NOMO-1 treated with dmso at 0.1 percent for 144 hours (cell line): Measurements from ENCODE around the gene STAG1.
"Not testable (repeated sequence)": the region's sequence is repeated elsewhere in the genome, so short reads cannot be mapped to it uniquely, and the experiment has no call there.

ENCODE experiments used
- DNase-seq: peaks from one replicate; lab custom pipeline; 2025; ENCODE audit not compliant: unreplicated experiment; lab: John Stamatoyannopoulos, UW

The STAG1 gene

GRCh38 chr3:136749091-136749490, 3.1 kb downstream of the STAG1 start:
- DNase-seq, result no peak

GRCh38 chr3:136745916-136746315, 6.3 kb downstream of the STAG1 start:
- no peak for DNase-seq

GRCh38 chr3:136741063-136741462, 11.1 kb downstream of the STAG1 start:
- DNase-seq, result no peak

- DNase-seq, result no peak
Observed at GRCh38 chr3:136740351-136740958, 11.7 kb downstream of the STAG1 start.

- DNase-seq, result not testable (repeated sequence)
Observed at GRCh38 chr3:136736950-136737349, 15.2 kb downstream of the STAG1 start.

GRCh38 chr3:136735103-136735502, 17.1 kb downstream of the STAG1 start:
- DNase-seq, result no peak

GRCh38 chr3:136734382-136735070, 17.7 kb downstream of the STAG1 start:
- DNase-seq, result no peak

GRCh38 chr3:136733317-136733833, 18.8 kb downstream of the STAG1 start:
- no peak for DNase-seq

GRCh38 chr3:136731274-136731884, 20.8 kb downstream of the STAG1 start:
- no peak for DNase-seq

GRCh38 chr3:136730595-136731273, 21.4 kb downstream of the STAG1 start:
- DNase-seq, result no peak

- DNase-seq, result no peak
Observed at GRCh38 chr3:136728918-136729317, 23.3 kb downstream of the STAG1 start.

GRCh38 chr3:136728473-136728872, 23.7 kb downstream of the STAG1 start:
- DNase-seq, result no peak

- no peak for DNase-seq
Observed at GRCh38 chr3:136725468-136725867, 26.7 kb downstream of the STAG1 start.

- DNase-seq, result not testable (repeated sequence)
Observed at GRCh38 chr3:136722916-136723315, 29.3 kb downstream of the STAG1 start.

- not testable (repeated sequence) for DNase-seq
Observed at GRCh38 chr3:136722399-136722798, 29.8 kb downstream of the STAG1 start.

GRCh38 chr3:136720091-136720490, 32.1 kb downstream of the STAG1 start:
- DNase-seq, result no peak

- DNase-seq, result no peak
Observed at GRCh38 chr3:136716629-136717028, 35.5 kb downstream of the STAG1 start.

GRCh38 chr3:136714020-136714419, 38.2 kb downstream of the STAG1 start:
- peak; percentile 95 for DNase-seq

GRCh38 chr3:136712941-136713340, 39.2 kb downstream of the STAG1 start:
- DNase-seq, result peak; percentile 23

GRCh38 chr3:136711888-136712287, 40.3 kb downstream of the STAG1 start:
- DNase-seq, result not testable (repeated sequence)

GRCh38 chr3:136711277-136711676, 40.9 kb downstream of the STAG1 start:
- no peak for DNase-seq

- DNase-seq, result not testable (repeated sequence)
Observed at GRCh38 chr3:136709775-136710174, 42.4 kb downstream of the STAG1 start.
